PC-9 (cell line): ENCODE results near the gene PROZ. TPM values are rescaled to one million over a fixed set of nuclear protein-coding genes. Genes with fewer than 3 reads are reported as not detected.

Source experiments
- BruUV-seq: library from RNA; stranded (reverse); fragments of 400-500 nt; replicated peaks from 2 replicates; lab custom pipeline; 2021; lab: Mats Ljungman, UMichigan
- CTCF ChIA-PET: fragments of 300-600 bp; sonication (Branson Sonifier 250); formaldehyde crosslinking; loops from one replicate; lab custom pipeline; 2022; ENCODE audit warnings: antibody characterized with exemption; lab: Charles Lee
- POLR2A ChIA-PET: fragments of 300-600 bp; sonication (Branson Sonifier 250); formaldehyde crosslinking; loops from one replicate; lab custom pipeline; 2022; ENCODE audit warnings: antibody characterized with exemption; ENCODE audit not compliant: unreplicated experiment; lab: Charles Lee
- DNase-seq, 2 experiments: peaks; one replicate each; pipeline versions ENCODE4 v3.0.0 to v3.0.0-alpha.2; 2015 to 2022; ENCODE audit warnings: mixed read lengths in 1 of 2
- H2AFZ ChIP-seq: fragments of 200-600 bp; sonication (generic); 2 replicates; pipeline ENCODE4 v1.8.1; 2017; ENCODE audit warnings: antibody characterized with exemption
- H3F3A ChIP-seq: fragments of 200-600 bp; sonication (generic); 2 replicates; pipeline ENCODE4 v1.8.1; 2017; ENCODE audit warnings: antibody characterized with exemption, mild to moderate bottlenecking, low read depth; ENCODE audit not compliant: insufficient read depth
- H3K27ac ChIP-seq: fragments of 200-600 bp; sonication (generic); 2 replicates; pipeline ENCODE4 v1.6.1; 2016; ENCODE audit warnings: mixed run types
- H3K27me3 ChIP-seq: fragments of 200-600 bp; sonication (generic); 2 replicates; pipeline ENCODE4 v1.6.1; 2016; ENCODE audit warnings: low read depth, mixed run types; ENCODE audit not compliant: insufficient read depth
- H3K36me3 ChIP-seq: fragments of 200-600 bp; sonication (generic); 2 replicates; pipeline ENCODE4 v1.6.1; 2016; ENCODE audit warnings: low read depth, mixed run types
- H3K4me1 ChIP-seq: fragments of 200-600 bp; sonication (generic); replicated peaks from 2 replicates; pipeline ENCODE4 v1.6.1; 2016; ENCODE audit warnings: mixed run types; ENCODE audit not compliant: insufficient read depth
- H3K4me2 ChIP-seq: fragments of 200-600 bp; sonication (generic); 2 replicates; pipeline ENCODE4 v1.6.1; 2017; ENCODE audit warnings: mixed run types
- H3K4me3 ChIP-seq: fragments of 200-600 bp; sonication (generic); 2 replicates; pipeline ENCODE4 v1.6.1; 2016; ENCODE audit warnings: mixed run types
- H3K79me2 ChIP-seq: fragments of 200-600 bp; sonication (generic); 2 replicates; pipeline ENCODE4 v1.6.1; 2017; ENCODE audit warnings: low read depth, mixed run types
- H3K9me2 ChIP-seq: fragments of 200-600 bp; sonication (generic); 2 replicates; pipeline ENCODE4 v1.8.1; 2017; ENCODE audit warnings: mild to moderate bottlenecking; ENCODE audit not compliant: insufficient read depth
- H3K9me3 ChIP-seq: fragments of 200-600 bp; sonication (generic); 2 replicates; pipeline ENCODE4 v1.8.1; 2016; ENCODE audit warnings: low read depth; ENCODE audit not compliant: insufficient read depth
- H4K20me1 ChIP-seq: fragments of 200-600 bp; sonication (generic); 2 replicates; pipeline ENCODE4 v1.8.1; 2017; ENCODE audit not compliant: insufficient read depth
- EZH2 ChIP-seq: fragments of 200-600 bp; sonication (generic); IDR thresholded peaks from 2 replicates; pipeline ENCODE4 v1.8.0; 2017; ENCODE audit warnings: antibody characterized with exemption, low read depth
- intact Hi-C: fragments of 100-400 bp; cut with micrococcal nuclease; formaldehyde crosslinking; loops from one replicate; pipeline ENCODE4 v1.10.0; 2022; ENCODE audit not compliant: unreplicated experiment
- total RNA-seq: library from RNA; stranded (reverse); gene quantifications from 2 replicates; pipeline ENCODE4 v1.2.3, GENCODE V29; 2021
- TF ChIP-seq, protein P1 (sequence below): fragments of 200-600 bp; sonication (generic); conservative IDR thresholded peaks from 2 replicates; pipeline ENCODE4 v1.6.1; 2017; ENCODE audit warnings: mixed run types, antibody characterized with exemption, mild to moderate bottlenecking, moderate library complexity

The PROZ gene
- total RNA-seq, 1 experiment from 2014 or later = not detected

DNA sequence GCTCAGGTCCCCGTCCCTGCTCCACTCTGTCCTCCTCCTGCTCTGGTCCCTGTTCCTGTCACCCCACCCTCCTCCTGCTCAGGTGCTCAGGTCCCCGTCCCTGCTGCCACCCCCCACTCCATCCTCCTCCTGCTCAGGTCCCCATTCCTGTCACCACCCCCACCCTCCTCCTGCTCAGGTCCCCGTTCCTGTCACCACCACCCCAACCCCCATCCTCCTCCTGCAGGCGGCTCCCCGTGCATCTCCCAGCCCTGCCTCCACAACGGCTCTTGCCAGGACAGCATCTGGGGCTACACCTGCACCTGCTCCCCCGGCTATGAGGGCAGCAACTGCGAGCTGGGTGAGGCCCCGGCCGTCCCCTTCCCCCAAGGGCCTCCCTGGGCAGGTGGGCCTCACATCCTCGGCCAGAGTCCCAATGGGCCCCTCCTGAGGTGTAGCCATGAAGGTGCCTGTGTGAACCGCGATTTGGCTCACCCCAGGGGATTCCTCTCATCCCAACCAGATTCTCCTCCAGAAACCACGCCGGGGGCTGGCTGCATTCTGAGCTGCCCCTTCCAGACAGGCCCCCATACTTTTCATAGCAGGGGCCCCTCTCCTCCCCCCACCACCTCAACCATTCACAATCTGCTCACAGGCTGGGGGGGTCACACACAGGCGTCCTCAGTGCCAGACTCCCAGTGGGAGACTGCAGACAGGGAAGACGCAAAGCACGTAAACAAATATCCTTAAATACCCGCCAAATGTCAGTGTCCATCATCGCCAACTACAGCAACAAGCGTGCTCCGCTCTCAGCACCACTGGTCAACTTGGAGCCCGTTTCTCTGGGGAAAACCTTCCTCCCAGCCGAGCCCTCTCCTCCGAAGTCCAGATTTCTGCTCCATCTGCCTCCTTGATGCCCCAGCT is 4.6 kb downstream of the PROZ start:
- no peak for DNase-seq
- no peaks in the 10 kb centered on the region; the same call in 1 of the 2 replicates for H3K36me3 ChIP-seq
- H4K20me1 ChIP-seq = no peaks in the 10 kb centered on the region
- H3K4me3 ChIP-seq = no peak overlapping the region
- H3K9me2 ChIP-seq = no peaks in the 10 kb centered on the region
- H3F3A ChIP-seq = no peaks in the 10 kb centered on the region; the same call in 1 of the 2 replicates
- H2AFZ ChIP-seq = no peak overlapping the region
- H3K27ac ChIP-seq = no peak overlapping the region
- H3K9me3 ChIP-seq = no peaks in the 10 kb centered on the region
- ChIA-PET POLR2A (no interaction called here), CTCF (no interaction called here)
- H3K4me1 ChIP-seq = no peaks in the 10 kb centered on the region
- H3K79me2 ChIP-seq = no peaks in the 10 kb centered on the region
- BruUV-seq = no TSS peak
- H3K4me2 ChIP-seq = no peak overlapping the region
- intact Hi-C loops = no loop called here
- peaks cover 21% of the 10 kb centered on the region for H3K27me3 ChIP-seq
- TF ChIP-seq EZH2 = no peak

- no peak for TF ChIP-seq EZH2
- TF ChIP-seq, protein P1, sequence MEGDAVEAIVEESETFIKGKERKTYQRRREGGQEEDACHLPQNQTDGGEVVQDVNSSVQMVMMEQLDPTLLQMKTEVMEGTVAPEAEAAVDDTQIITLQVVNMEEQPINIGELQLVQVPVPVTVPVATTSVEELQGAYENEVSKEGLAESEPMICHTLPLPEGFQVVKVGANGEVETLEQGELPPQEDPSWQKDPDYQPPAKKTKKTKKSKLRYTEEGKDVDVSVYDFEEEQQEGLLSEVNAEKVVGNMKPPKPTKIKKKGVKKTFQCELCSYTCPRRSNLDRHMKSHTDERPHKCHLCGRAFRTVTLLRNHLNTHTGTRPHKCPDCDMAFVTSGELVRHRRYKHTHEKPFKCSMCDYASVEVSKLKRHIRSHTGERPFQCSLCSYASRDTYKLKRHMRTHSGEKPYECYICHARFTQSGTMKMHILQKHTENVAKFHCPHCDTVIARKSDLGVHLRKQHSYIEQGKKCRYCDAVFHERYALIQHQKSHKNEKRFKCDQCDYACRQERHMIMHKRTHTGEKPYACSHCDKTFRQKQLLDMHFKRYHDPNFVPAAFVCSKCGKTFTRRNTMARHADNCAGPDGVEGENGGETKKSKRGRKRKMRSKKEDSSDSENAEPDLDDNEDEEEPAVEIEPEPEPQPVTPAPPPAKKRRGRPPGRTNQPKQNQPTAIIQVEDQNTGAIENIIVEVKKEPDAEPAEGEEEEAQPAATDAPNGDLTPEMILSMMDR = no peak
- Histone ChIP-seq H3K9me2 (no peaks in the 10 kb centered on the region), H3K27ac (no peak overlapping the region), H3K9me3 (no peaks in the 10 kb centered on the region), H3F3A (no peaks in the 10 kb centered on the region; the same call in 1 of the 2 replicates), H3K79me2 (no peaks in the 10 kb centered on the region), H3K4me2 (no peak overlapping the region), H3K27me3 (peaks cover 21% of the 10 kb centered on the region), H2AFZ (no peak overlapping the region), H3K4me3 (no peak overlapping the region), H3K36me3 (no peaks in the 10 kb centered on the region; the same call in 1 of the 2 replicates), H3K4me1 (no peaks in the 10 kb centered on the region), H4K20me1 (no peaks in the 10 kb centered on the region)
- POLR2A ChIA-PET = no interaction called here
- intact Hi-C loops = no loop called here
- CTCF ChIA-PET = no interaction called here
- no peak for DNase-seq
- no TSS peak for BruUV-seq
These were observed 6.0 kb downstream of the PROZ start for GRCh38 chr13:113164492-113164891.

DNA sequence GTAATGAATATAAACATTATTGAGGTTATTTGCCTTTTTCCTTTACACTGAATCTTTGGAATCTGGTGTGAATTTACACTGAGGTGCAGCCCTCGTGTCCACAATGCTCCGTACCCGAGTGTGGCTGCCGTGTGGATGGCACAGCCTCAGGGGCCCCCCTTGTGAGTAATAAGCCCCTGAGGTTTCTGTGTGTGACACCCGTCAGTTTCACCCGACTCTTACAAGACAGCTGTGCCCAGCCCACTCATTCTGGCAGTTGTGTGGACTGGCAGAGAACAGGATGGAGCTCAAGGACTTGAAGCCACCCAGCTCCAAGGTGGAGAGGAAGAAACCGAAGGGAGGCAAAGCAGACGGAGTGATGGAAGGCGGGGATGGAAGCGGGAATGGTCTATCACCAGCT is 7.8 kb downstream of the PROZ start:
- TF ChIP-seq EZH2 = no peak
- TF ChIP-seq, protein P1 = no peak
- DNase-seq = no peak
- POLR2A ChIA-PET = interaction anchor here (0.6 kb wide), 2 partner anchors 209 to 742 kb away, joined by 3 to 5 read pairs; no protein-coding TSS in a partner anchor
- no TSS peak for BruUV-seq
- H3K27me3 ChIP-seq = peaks cover 10% of the 10 kb centered on the region
- H3K9me2 ChIP-seq = no peaks in the 10 kb centered on the region
- H3K9me3 ChIP-seq = no peaks in the 10 kb centered on the region
- no peaks in the 10 kb centered on the region for H3K79me2 ChIP-seq
- H3K4me1 ChIP-seq = no peaks in the 10 kb centered on the region
- H3K4me3 ChIP-seq = no peak overlapping the region
- no peaks in the 10 kb centered on the region; the same call in 1 of the 2 replicates for H3K36me3 ChIP-seq
- no peak overlapping the region for H2AFZ ChIP-seq
- no peaks in the 10 kb centered on the region for H4K20me1 ChIP-seq
- CTCF ChIA-PET = no interaction called here
- no peaks in the 10 kb centered on the region; the same call in 1 of the 2 replicates for H3F3A ChIP-seq
- intact Hi-C loops = no loop called here
- H3K27ac ChIP-seq = no peak overlapping the region
- no peak overlapping the region for H3K4me2 ChIP-seq
